Neuronal stem cell (in vitro differentiated cells): Measurements from ENCODE around the gene TBC1D5.

Experiments
- DNase-seq: peaks from one replicate; pipeline ENCODE4 v3.0.0-alpha.2; 2013; ENCODE audit warnings: low spot score
- H2AFZ ChIP-seq: one replicate; pipeline ENCODE4 v1.6.1; 2013; ENCODE audit warnings: mild to moderate bottlenecking, low read length, inconsistent platforms
- H2AK5ac ChIP-seq: 2 replicates; pipeline ENCODE4 v1.6.1; 2013; ENCODE audit warnings: low read depth, mild to moderate bottlenecking, inconsistent platforms, low read length, moderate library complexity, mixed read lengths
- H2BK120ac ChIP-seq: 2 replicates; pipeline ENCODE4 v1.6.1; 2013; ENCODE audit warnings: low read depth, mild to moderate bottlenecking, inconsistent platforms, low read length, moderate library complexity, mixed read lengths
- H2BK12ac ChIP-seq: one replicate; pipeline ENCODE4 v1.6.1; 2013; ENCODE audit warnings: low read length, inconsistent platforms
- H2BK15ac ChIP-seq: 2 replicates; pipeline ENCODE4 v1.6.1; 2013; ENCODE audit warnings: mild to moderate bottlenecking, low read length, inconsistent platforms, mixed read lengths
- H2BK5ac ChIP-seq: one replicate; pipeline ENCODE4 v1.6.1; 2013; ENCODE audit warnings: inconsistent platforms, mild to moderate bottlenecking, low read length, moderate library complexity
- H3K14ac ChIP-seq: one replicate; pipeline ENCODE4 v1.6.1; 2013; ENCODE audit warnings: low read length, inconsistent platforms
- H3K18ac ChIP-seq: 2 replicates; pipeline ENCODE4 v1.6.1; 2013; ENCODE audit warnings: low read length, inconsistent platforms
- H3K23ac ChIP-seq: 2 replicates; pipeline ENCODE4 v1.6.1; 2013; ENCODE audit warnings: low read depth, mild to moderate bottlenecking, mixed read lengths, low read length, inconsistent platforms; ENCODE audit not compliant: poor library complexity
- H3K27ac ChIP-seq: replicated peaks from 3 replicates; pipeline ENCODE4 v1.5.1; 2013; ENCODE audit warnings: low read length, inconsistent platforms
- H3K27me3 ChIP-seq, 3 experiments: 2 replicates each; pipeline ENCODE4 v1.6.1; 2013; ENCODE audit warnings: low read length in 3 of 3, mild to moderate bottlenecking in 2 of 3, inconsistent platforms in 1 of 3, low read depth in 1 of 3, mixed read lengths in 1 of 3, moderate library complexity in 1 of 3; ENCODE audit not compliant: control insufficient read depth in 3 of 3, insufficient read depth in 3 of 3
- H3K36me3 ChIP-seq, 2 donors: replicated peaks in 1 of 2; 2 replicates each; pipeline ENCODE4 v1.6.1; 2013; ENCODE audit warnings: low read length in 2 of 2; ENCODE audit not compliant: control insufficient read depth in 2 of 2, insufficient read depth in 2 of 2
- H3K4ac ChIP-seq: 2 replicates; pipeline ENCODE4 v1.6.1; 2013; ENCODE audit warnings: inconsistent platforms, mild to moderate bottlenecking, low read length, moderate library complexity
- H3K4me1 ChIP-seq, 2 donors: 1 replicate in 1 of 2; 2 replicates in 1 of 2; pipeline ENCODE4 v1.6.1; 2013; ENCODE audit warnings: low read length in 2 of 2, low read depth in 1 of 2; ENCODE audit not compliant: control insufficient read depth in 2 of 2, insufficient read depth in 1 of 2
- H3K4me2 ChIP-seq: one replicate; pipeline ENCODE4 v1.6.1; 2013; ENCODE audit warnings: mild to moderate bottlenecking, low read length, inconsistent platforms; ENCODE audit not compliant: insufficient read depth, poor library complexity, severe bottlenecking
- H3K4me3 ChIP-seq, 2 donors: 2 replicates each; pipeline ENCODE4 v1.5.1; 2013; ENCODE audit warnings: low read length in 2 of 2, mild to moderate bottlenecking in 2 of 2, inconsistent platforms in 1 of 2, moderate library complexity in 1 of 2
- H3K79me1 ChIP-seq: one replicate; pipeline ENCODE4 v1.6.1; 2013; ENCODE audit warnings: low read depth, mild to moderate bottlenecking, inconsistent platforms, low read length, moderate library complexity
- H3K9ac ChIP-seq: one replicate; pipeline ENCODE4 v1.6.1; 2013; ENCODE audit warnings: mild to moderate bottlenecking, low read depth, low read length, inconsistent platforms; ENCODE audit not compliant: poor library complexity
- H3K9me3 ChIP-seq, 2 donors: replicated peaks in 1 of 2; 2 replicates each; pipeline versions ENCODE3 to v1.6.1; 2013; ENCODE audit warnings: low read length in 2 of 2, mild to moderate bottlenecking in 2 of 2, inconsistent platforms in 1 of 2, low read depth in 1 of 2, mixed read lengths in 1 of 2, moderate library complexity in 1 of 2; ENCODE audit not compliant: control insufficient read depth in 2 of 2, insufficient read depth in 1 of 2
- H4K8ac ChIP-seq: one replicate; pipeline ENCODE4 v1.6.1; 2013; ENCODE audit warnings: low read depth, mild to moderate bottlenecking, inconsistent platforms, low read length, moderate library complexity
- H4K91ac ChIP-seq: one replicate; pipeline ENCODE4 v1.6.1; 2013; ENCODE audit warnings: low read length, low read depth, mild to moderate bottlenecking, inconsistent platforms; ENCODE audit not compliant: poor library complexity
- WGBS, 2 donors: extraction: QIAGEN DNeasy Blood & Tissue Kit; methylation state at CpG; one replicate each; pipeline ENCODE4 v1.1.7; 2013; ENCODE audit warnings: missing lambda C conversion rate in 2 of 2, mixed read lengths in 1 of 2; ENCODE audit not compliant: insufficient read length in 2 of 2, insufficient replicate concordance in 1 of 2; ENCODE audit errors: extremely low coverage in 2 of 2; 5-methylcytosine and 5-hydroxymethylcytosine counted together

The TBC1D5 gene

GRCh38 chr3:17207979-17208378, 534.5 kb downstream of the TBC1D5 start:
- H3K9ac ChIP-seq, result no peak overlapping the region
- no peak overlapping the region for H3K23ac ChIP-seq
- H3K27ac ChIP-seq, result no peak overlapping the region
- no peak overlapping the region for H4K8ac ChIP-seq
- H3K4me3 ChIP-seq, result no peak overlapping the region
- no peak overlapping the region for H2AFZ ChIP-seq
- H3K18ac ChIP-seq, result no peak overlapping the region
- no peak overlapping the region for H3K4me2 ChIP-seq
- no peak overlapping the region for H3K14ac ChIP-seq
- no peak overlapping the region for H2BK12ac ChIP-seq
- H3K79me1 ChIP-seq, result no peaks in the 10 kb centered on the region
- H2BK5ac ChIP-seq, result no peak overlapping the region
- peaks cover 0 to 2% of the 10 kb centered on the region in 2 donors for H3K9me3 ChIP-seq
- no peak overlapping the region for H3K4ac ChIP-seq
- H2BK15ac ChIP-seq, result no peak overlapping the region
- H3K36me3 ChIP-seq, result peaks cover 0 to 2% of the 10 kb centered on the region in 2 donors
- H3K27me3 ChIP-seq, result no peaks in the 10 kb centered on the region
- no peak overlapping the region for H2BK120ac ChIP-seq
- no peak overlapping the region for H4K91ac ChIP-seq
- DNase-seq, result no peak
- no peak overlapping the region for H2AK5ac ChIP-seq
- no peaks in the 10 kb centered on the region for H3K4me1 ChIP-seq
- no CpG with 5 or more reads among the region's 4 CpGs for WGBS, 2 donors

GRCh38 chr3:17207019-17207418, 535.4 kb downstream of the TBC1D5 start:
- no peak overlapping the region for H3K14ac ChIP-seq
- no peak for DNase-seq
- H2BK5ac ChIP-seq, result no peak overlapping the region
- no peak overlapping the region for H2BK15ac ChIP-seq
- H2BK12ac ChIP-seq, result no peak overlapping the region
- no peak overlapping the region for H3K4me2 ChIP-seq
- no peaks in the 10 kb centered on the region for H3K79me1 ChIP-seq
- H3K4me1 ChIP-seq, result no peaks in the 10 kb centered on the region
- H3K4me3 ChIP-seq, result no peak overlapping the region
- H3K36me3 ChIP-seq, result no peaks in the 10 kb centered on the region
- H3K27ac ChIP-seq, result no peak overlapping the region
- no peak overlapping the region for H2AK5ac ChIP-seq
- no peak overlapping the region for H4K8ac ChIP-seq
- H2AFZ ChIP-seq, result no peak overlapping the region
- H3K23ac ChIP-seq, result no peak overlapping the region
- H3K9ac ChIP-seq, result no peak overlapping the region
- no peak overlapping the region for H3K18ac ChIP-seq
- peaks cover 4 to 12% of the 10 kb centered on the region in 2 donors for H3K9me3 ChIP-seq
- no peak overlapping the region for H3K4ac ChIP-seq
- no peaks in the 10 kb centered on the region for H3K27me3 ChIP-seq
- H4K91ac ChIP-seq, result no peak overlapping the region
- H2BK120ac ChIP-seq, result no peak overlapping the region

- H3K27ac ChIP-seq, result no peak overlapping the region
Measured at GRCh38 chr3:17204049-17204650, 538.3 kb downstream of the TBC1D5 start.

GRCh38 chr3:17201538-17201937, 540.9 kb downstream of the TBC1D5 start:
- Histone ChIP-seq H3K27me3 (no peaks in the 10 kb centered on the region), H2AK5ac (no peak overlapping the region)

More at GRCh38 chr3:17204049-17204650, 538.3 kb downstream of the TBC1D5 start:
- Histone ChIP-seq H2AFZ (no peak overlapping the region), H3K14ac (no peak overlapping the region), H3K79me1 (no peaks in the 10 kb centered on the region), H2BK120ac (no peak overlapping the region), H2AK5ac (no peak overlapping the region), H3K4me3 (no peak overlapping the region), H3K9ac (no peak overlapping the region), H3K18ac (no peak overlapping the region), H3K4me2 (no peak overlapping the region), H4K91ac (no peak overlapping the region), H2BK5ac (no peak overlapping the region), H3K4me1 (no peaks in the 10 kb centered on the region), H2BK12ac (no peak overlapping the region), H3K23ac (no peak overlapping the region), H3K9me3 (peaks cover 4 to 12% of the 10 kb centered on the region in 2 donors), H3K27me3 (no peaks in the 10 kb centered on the region), H4K8ac (no peak overlapping the region), H3K36me3 (no peaks in the 10 kb centered on the region), H3K4ac (no peak overlapping the region), H2BK15ac (no peak overlapping the region)
- WGBS, 2 donors, result no CpG with 5 or more reads among the region's 3 CpGs
- DNase-seq, result no peak

More at GRCh38 chr3:17201538-17201937, 540.9 kb downstream of the TBC1D5 start:
- H3K18ac ChIP-seq, result no peak overlapping the region
- H2BK12ac ChIP-seq, result no peak overlapping the region
- peaks cover 4 to 12% of the 10 kb centered on the region in 2 donors for H3K9me3 ChIP-seq
- H4K8ac ChIP-seq, result no peak overlapping the region
- no peak overlapping the region for H3K9ac ChIP-seq
- no peak overlapping the region for H3K4me2 ChIP-seq
- no CpG with 5 or more reads among the region's 2 CpGs for WGBS, 2 donors
- no peak overlapping the region for H4K91ac ChIP-seq
- H2AFZ ChIP-seq, result no peak overlapping the region
- H2BK5ac ChIP-seq, result no peak overlapping the region
- no peaks in the 10 kb centered on the region for H3K79me1 ChIP-seq
- no peak overlapping the region for H3K23ac ChIP-seq
- H3K14ac ChIP-seq, result no peak overlapping the region
- no peak overlapping the region for H3K27ac ChIP-seq
- H2BK15ac ChIP-seq, result no peak overlapping the region
- DNase-seq, result no peak
- no peaks in the 10 kb centered on the region for H3K4me1 ChIP-seq
- H2BK120ac ChIP-seq, result no peak overlapping the region
- H3K4me3 ChIP-seq, result no peak overlapping the region
- H3K4ac ChIP-seq, result no peak overlapping the region
- H3K36me3 ChIP-seq, result no peaks in the 10 kb centered on the region
